Neural cell (in vitro differentiated cells): ENCODE results near the gene C19orf85. TPM values are rescaled to one million over a fixed set of nuclear protein-coding genes. Genes with fewer than 3 reads are reported as not detected.

Source experiments
- H2AFZ ChIP-seq: fragments of 200-600, 300-800 bp; sonication (generic), shearing (Covaris generic); 2 replicates; pipeline ENCODE4 v1.6.0; 2014; ENCODE audit warnings: low read depth, mild to moderate bottlenecking, antibody characterized with exemption, low read length, moderate library complexity
- H3F3A ChIP-seq: fragments of 200-600 bp; shearing (Covaris generic); 2 replicates; pipeline ENCODE4 v1.6.1; 2016; ENCODE audit warnings: mild to moderate bottlenecking, moderate library complexity, mixed read lengths, antibody characterized with exemption, low read length; ENCODE audit not compliant: insufficient read depth, poor library complexity, severe bottlenecking
- H3K27ac ChIP-seq: fragments of 200-600, 300-800 bp; sonication (generic), shearing (Covaris generic); 2 replicates; pipeline ENCODE4 v1.5.1; 2014; ENCODE audit warnings: mild to moderate bottlenecking, low read length, moderate library complexity
- H3K27me3 ChIP-seq: fragments of 300-800, 200-600 bp; sonication (generic), shearing (Covaris generic); 2 replicates; pipeline ENCODE4 v1.6.0; 2014; ENCODE audit warnings: mild to moderate bottlenecking, low read depth, low read length, moderate library complexity; ENCODE audit not compliant: insufficient read depth
- H3K36me3 ChIP-seq: fragments of 300-800, 200-600 bp; sonication (generic), shearing (Covaris generic); 2 replicates; pipeline ENCODE4 v1.5.1; 2014; ENCODE audit warnings: mild to moderate bottlenecking, antibody characterized with exemption, low read length, moderate library complexity; ENCODE audit not compliant: insufficient read depth
- H3K4me2 ChIP-seq: fragments of 300-800, 200-600 bp; sonication (generic), shearing (Covaris generic); 2 replicates; pipeline ENCODE4 v1.6.0; 2014; ENCODE audit warnings: mild to moderate bottlenecking, low read length
- H3K4me3 ChIP-seq: fragments of 300-800, 200-600 bp; sonication (generic), shearing (Covaris generic); 2 replicates; pipeline ENCODE4 v1.5.1; 2014; ENCODE audit warnings: mild to moderate bottlenecking, low read length, moderate library complexity
- H3K79me2 ChIP-seq: fragments of 200-600 bp; shearing (Covaris generic); replicated peaks from 2 replicates; pipeline ENCODE4 v1.6.0; 2014; ENCODE audit warnings: mild to moderate bottlenecking, low read length, moderate library complexity; ENCODE audit not compliant: insufficient read depth
- H3K9ac ChIP-seq: fragments of 300-800, 200-600 bp; sonication (generic), shearing (Covaris generic); 2 replicates; pipeline ENCODE4 v1.6.1; 2016; ENCODE audit warnings: mild to moderate bottlenecking, low read length, mixed read lengths
- H3K9me2 ChIP-seq: fragments of 200-600 bp; shearing (Covaris generic); 2 replicates; pipeline ENCODE4 v1.6.1; 2016; ENCODE audit warnings: mild to moderate bottlenecking, low read length, mixed read lengths; ENCODE audit not compliant: insufficient read depth
- H3K9me3 ChIP-seq: fragments of 200-600, 300-800 bp; sonication (generic), shearing (Covaris generic); 2 replicates; pipeline ENCODE4 v1.6.1; 2016; ENCODE audit warnings: mild to moderate bottlenecking, mixed run types, low read length, moderate library complexity, mixed read lengths
- H4K20me1 ChIP-seq: fragments of 200-600 bp; shearing (Covaris generic); 2 replicates; pipeline ENCODE4 v1.6.1; 2016; ENCODE audit warnings: mild to moderate bottlenecking, mixed run types; ENCODE audit not compliant: insufficient read depth
- EP300 ChIP-seq: fragments of 450-650 bp; conservative IDR thresholded peaks from 2 replicates; pipeline ENCODE4 v1.6.1; 2014; ENCODE audit warnings: antibody characterized with exemption, mild to moderate bottlenecking, moderate library complexity; ENCODE audit not compliant: poor library complexity, severe bottlenecking
- EZH2 ChIP-seq: fragments of 200-600, 300-800 bp; shearing (Covaris generic), sonication (generic); IDR thresholded peaks from 2 replicates; pipeline ENCODE4 v1.6.1; 2014; ENCODE audit warnings: antibody characterized with exemption, low read length, borderline replicate concordance, mild to moderate bottlenecking; ENCODE audit not compliant: insufficient read depth, poor library complexity, severe bottlenecking
- MXI1 ChIP-seq: fragments of 450-650 bp; conservative IDR thresholded peaks from 2 replicates; pipeline ENCODE4 v1.6.1; 2014; ENCODE audit warnings: antibody characterized with exemption, mild to moderate bottlenecking; ENCODE audit not compliant: poor library complexity, severe bottlenecking
- POLR2AphosphoS5 ChIP-seq: IDR thresholded peaks from 2 replicates; pipeline ENCODE4 v1.6.1; 2012
- RAD21 ChIP-seq: fragments of 450-650 bp; conservative IDR thresholded peaks from 2 replicates; pipeline ENCODE4 v1.6.1; 2014; ENCODE audit warnings: antibody characterized with exemption, mild to moderate bottlenecking, moderate library complexity
- SMC3 ChIP-seq: fragments of 450-650 bp; conservative IDR thresholded peaks from 2 replicates; pipeline ENCODE4 v1.6.1; 2014; ENCODE audit warnings: antibody characterized with exemption, mild to moderate bottlenecking, moderate library complexity; ENCODE audit not compliant: poor library complexity
- TAF1 ChIP-seq: IDR thresholded peaks from 2 replicates; pipeline ENCODE4 v1.6.1; 2012; ENCODE audit warnings: low read depth
- polyA plus RNA-seq: library from polyadenylated mRNA; depleted of rRNA; stranded (reverse); fragments of >200 nt; gene quantifications from 2 replicates; pipeline ENCODE4 v1.2.3, GENCODE V29; 2014
- TF ChIP-seq, protein P1 (sequence below): IDR thresholded peaks from 2 replicates; pipeline ENCODE4 v1.6.1; 2012; ENCODE audit warnings: borderline replicate concordance
- TF ChIP-seq, protein P2 (sequence below): fragments of 450-650 bp; IDR thresholded peaks from 2 replicates; pipeline ENCODE4 v1.5.1; 2014; ENCODE audit warnings: antibody characterized with exemption, mild to moderate bottlenecking, moderate library complexity; ENCODE audit not compliant: poor library complexity, severe bottlenecking

C19orf85 gene
- polyA plus RNA-seq, 1 donor from 2014 or later: 0.19 TPM

DNA sequence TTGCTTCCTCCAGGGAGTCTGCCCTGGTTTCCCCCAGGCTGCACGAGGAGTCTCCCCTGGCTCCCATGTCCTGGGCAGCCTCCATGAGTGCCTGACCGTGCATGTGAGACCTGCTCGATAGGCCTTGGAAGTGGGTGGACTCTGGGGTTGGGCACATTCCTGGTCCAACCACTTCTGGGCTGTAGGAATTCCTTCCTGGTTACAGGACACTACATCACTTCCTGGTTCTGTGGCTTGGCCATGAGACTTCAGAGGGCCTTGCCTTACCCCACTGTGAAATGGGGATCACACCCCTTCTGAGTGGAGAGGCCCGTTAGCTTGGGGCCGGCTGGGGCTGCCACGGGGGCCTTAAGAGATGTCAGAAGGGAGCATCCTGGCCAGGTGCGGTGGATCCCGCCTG is 7.9 kb upstream of the C19orf85 start (continued):
- TF ChIP-seq EZH2 (no peak), SMC3 (no peak)

DNA sequence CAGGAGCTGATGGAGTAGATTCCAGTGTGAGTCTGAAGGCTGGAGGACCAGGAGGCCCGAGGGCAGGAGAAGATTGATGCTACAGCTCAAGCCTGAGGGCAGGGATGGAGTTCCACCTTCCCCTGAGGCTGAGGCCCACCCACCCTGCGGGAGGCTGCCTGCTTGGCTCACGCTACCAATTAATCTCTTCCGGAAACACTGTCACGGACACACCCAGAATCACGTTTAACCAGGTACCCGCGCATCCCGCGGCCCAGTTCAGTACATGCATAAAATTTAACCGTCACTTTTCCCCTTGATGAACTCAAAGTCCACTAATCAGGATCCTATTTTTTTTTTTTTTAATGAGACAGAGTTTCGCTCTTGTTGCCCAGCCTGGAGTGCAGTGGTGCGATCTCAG is 6.7 kb upstream of the C19orf85 start:
- H3K27me3 ChIP-seq: no peaks in the 10 kb centered on the region
- no peaks in the 10 kb centered on the region for H3K79me2 ChIP-seq
- no peak overlapping the region for H3K9ac ChIP-seq
- H3K27ac ChIP-seq: no peak overlapping the region
- H4K20me1 ChIP-seq: no peaks in the 10 kb centered on the region
- TF ChIP-seq POLR2AphosphoS5 (no peak), RAD21 (no peak), TAF1 (no peak)
- H3K9me3 ChIP-seq: no peaks in the 10 kb centered on the region
- H3K9me2 ChIP-seq: no peaks in the 10 kb centered on the region
- H2AFZ ChIP-seq: no peak overlapping the region
- H3K36me3 ChIP-seq: no peaks in the 10 kb centered on the region
- no peak overlapping the region for H3K4me2 ChIP-seq
- no peak overlapping the region for H3K4me3 ChIP-seq
- no peaks in the 10 kb centered on the region for H3F3A ChIP-seq

DNA sequence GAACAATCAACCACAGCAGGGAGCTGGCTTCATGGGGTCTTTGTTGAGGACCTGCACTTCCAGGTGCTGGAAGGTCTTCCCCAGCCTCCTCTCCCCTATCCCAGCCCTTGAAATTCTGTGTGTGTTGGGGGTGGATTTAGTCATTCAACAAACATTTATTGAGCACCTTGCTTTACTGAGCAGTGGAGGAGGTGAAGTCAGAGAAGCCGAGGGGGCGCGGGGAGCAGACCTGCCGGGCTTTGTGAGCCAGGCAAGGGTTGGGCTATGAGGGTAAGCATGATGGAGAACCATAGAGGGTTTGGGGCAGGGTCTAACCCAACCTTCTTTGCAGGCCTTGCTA is 3.5 kb upstream of the C19orf85 start:
- no peak overlapping the region for H3K27ac ChIP-seq
- no peak overlapping the region for H2AFZ ChIP-seq
- H3F3A ChIP-seq: no peaks in the 10 kb centered on the region
- H3K79me2 ChIP-seq: no peaks in the 10 kb centered on the region
- no peak overlapping the region for H3K9ac ChIP-seq
- TF ChIP-seq TAF1: no peak
- TF ChIP-seq, protein P1, sequence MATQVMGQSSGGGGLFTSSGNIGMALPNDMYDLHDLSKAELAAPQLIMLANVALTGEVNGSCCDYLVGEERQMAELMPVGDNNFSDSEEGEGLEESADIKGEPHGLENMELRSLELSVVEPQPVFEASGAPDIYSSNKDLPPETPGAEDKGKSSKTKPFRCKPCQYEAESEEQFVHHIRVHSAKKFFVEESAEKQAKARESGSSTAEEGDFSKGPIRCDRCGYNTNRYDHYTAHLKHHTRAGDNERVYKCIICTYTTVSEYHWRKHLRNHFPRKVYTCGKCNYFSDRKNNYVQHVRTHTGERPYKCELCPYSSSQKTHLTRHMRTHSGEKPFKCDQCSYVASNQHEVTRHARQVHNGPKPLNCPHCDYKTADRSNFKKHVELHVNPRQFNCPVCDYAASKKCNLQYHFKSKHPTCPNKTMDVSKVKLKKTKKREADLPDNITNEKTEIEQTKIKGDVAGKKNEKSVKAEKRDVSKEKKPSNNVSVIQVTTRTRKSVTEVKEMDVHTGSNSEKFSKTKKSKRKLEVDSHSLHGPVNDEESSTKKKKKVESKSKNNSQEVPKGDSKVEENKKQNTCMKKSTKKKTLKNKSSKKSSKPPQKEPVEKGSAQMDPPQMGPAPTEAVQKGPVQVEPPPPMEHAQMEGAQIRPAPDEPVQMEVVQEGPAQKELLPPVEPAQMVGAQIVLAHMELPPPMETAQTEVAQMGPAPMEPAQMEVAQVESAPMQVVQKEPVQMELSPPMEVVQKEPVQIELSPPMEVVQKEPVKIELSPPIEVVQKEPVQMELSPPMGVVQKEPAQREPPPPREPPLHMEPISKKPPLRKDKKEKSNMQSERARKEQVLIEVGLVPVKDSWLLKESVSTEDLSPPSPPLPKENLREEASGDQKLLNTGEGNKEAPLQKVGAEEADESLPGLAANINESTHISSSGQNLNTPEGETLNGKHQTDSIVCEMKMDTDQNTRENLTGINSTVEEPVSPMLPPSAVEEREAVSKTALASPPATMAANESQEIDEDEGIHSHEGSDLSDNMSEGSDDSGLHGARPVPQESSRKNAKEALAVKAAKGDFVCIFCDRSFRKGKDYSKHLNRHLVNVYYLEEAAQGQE: no peak
- TF ChIP-seq EP300: no peak
- TF ChIP-seq, protein P2, sequence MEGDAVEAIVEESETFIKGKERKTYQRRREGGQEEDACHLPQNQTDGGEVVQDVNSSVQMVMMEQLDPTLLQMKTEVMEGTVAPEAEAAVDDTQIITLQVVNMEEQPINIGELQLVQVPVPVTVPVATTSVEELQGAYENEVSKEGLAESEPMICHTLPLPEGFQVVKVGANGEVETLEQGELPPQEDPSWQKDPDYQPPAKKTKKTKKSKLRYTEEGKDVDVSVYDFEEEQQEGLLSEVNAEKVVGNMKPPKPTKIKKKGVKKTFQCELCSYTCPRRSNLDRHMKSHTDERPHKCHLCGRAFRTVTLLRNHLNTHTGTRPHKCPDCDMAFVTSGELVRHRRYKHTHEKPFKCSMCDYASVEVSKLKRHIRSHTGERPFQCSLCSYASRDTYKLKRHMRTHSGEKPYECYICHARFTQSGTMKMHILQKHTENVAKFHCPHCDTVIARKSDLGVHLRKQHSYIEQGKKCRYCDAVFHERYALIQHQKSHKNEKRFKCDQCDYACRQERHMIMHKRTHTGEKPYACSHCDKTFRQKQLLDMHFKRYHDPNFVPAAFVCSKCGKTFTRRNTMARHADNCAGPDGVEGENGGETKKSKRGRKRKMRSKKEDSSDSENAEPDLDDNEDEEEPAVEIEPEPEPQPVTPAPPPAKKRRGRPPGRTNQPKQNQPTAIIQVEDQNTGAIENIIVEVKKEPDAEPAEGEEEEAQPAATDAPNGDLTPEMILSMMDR: no peak
- TF ChIP-seq EZH2: no peak
- no peak for TF ChIP-seq POLR2AphosphoS5
- TF ChIP-seq RAD21: no peak
- TF ChIP-seq SMC3: no peak
- TF ChIP-seq MXI1: no peak
- no peak overlapping the region for H3K4me3 ChIP-seq
- no peaks in the 10 kb centered on the region for H3K27me3 ChIP-seq
- H3K36me3 ChIP-seq: no peaks in the 10 kb centered on the region
- no peaks in the 10 kb centered on the region for H4K20me1 ChIP-seq
- no peak overlapping the region for H3K4me2 ChIP-seq
- H3K9me3 ChIP-seq: no peaks in the 10 kb centered on the region
- H3K9me2 ChIP-seq: no peaks in the 10 kb centered on the region
